K562 (cell line): ENCODE data around the gene GYS1. TPM values are rescaled to one million over a fixed set of nuclear protein-coding genes. Genes with fewer than 3 reads are reported as not detected.

Source experiments
- CBFB ChIP-seq: sonication (generic); formaldehyde crosslinking; IDR thresholded peaks from 2 replicates; pipeline ENCODE4 v1.4.0; 2020; ENCODE audit warnings: mild to moderate bottlenecking, missing genetic modification reagents
- CEBPG ChIP-seq, 3 experiments: fragments of 200-800 bp in 1 of 3; sonication (Bioruptor generic) in 1 of 3; sonication (generic) in 1 of 3; formaldehyde crosslinking in 1 of 3; IDR thresholded peaks in 2 of 3; conservative IDR thresholded peaks in 1 of 3; 2 replicates each; pipeline versions ENCODE4 v1.6.1 to v1.8.0; 2016 to 2022; ENCODE audit warnings: missing compliant biosample characterization in 2 of 3, missing genetic modification characterization in 2 of 3, mild to moderate bottlenecking in 1 of 3, missing genetic modification reagents in 1 of 3
- CHD4 ChIP-seq: fragments of 200-600 bp; sonication (generic); IDR thresholded peaks from 3 replicates; pipeline ENCODE4 v1.6.1; 2012; ENCODE audit warnings: low read depth, mild to moderate bottlenecking, mixed read lengths, low read length, inconsistent platforms; ENCODE audit not compliant: insufficient read depth, insufficient replicate concordance, poor library complexity, severe bottlenecking
- EHMT2 ChIP-seq: fragments of 450-650 bp; IDR thresholded peaks from 2 replicates; pipeline ENCODE4 v1.6.1; 2018; ENCODE audit warnings: antibody characterized with exemption
- HEY1 ChIP-seq: fragments of 250-450 bp; sonication (Bioruptor Pico); IDR thresholded peaks from 2 replicates; pipeline ENCODE4 v1.5.0; 2020; ENCODE audit warnings: mild to moderate bottlenecking, moderate library complexity, borderline replicate concordance
- KDM1A ChIP-seq, 2 experiments: fragments of 450-650 bp; IDR thresholded peaks; 2 replicates each; pipeline ENCODE4 v1.6.1; 2016; ENCODE audit warnings: mild to moderate bottlenecking in 2 of 2
- KDM2B ChIP-seq: fragments of 250-450 bp; sonication (Bioruptor Pico); IDR thresholded peaks from 2 replicates; pipeline ENCODE4 v1.8.0; 2021; ENCODE audit warnings: mild to moderate bottlenecking, moderate library complexity
- MAFF ChIP-seq: IDR thresholded peaks from 2 replicates; pipeline ENCODE4 v1.6.1; 2012; ENCODE audit warnings: low read length, improper control_type of control experiment
- MAZ ChIP-seq, 2 experiments: fragments of 450-650 bp in 1 of 2; sonication (generic) in 1 of 2; formaldehyde crosslinking; IDR thresholded peaks in 1 of 2; conservative IDR thresholded peaks in 1 of 2; 2 replicates each; pipeline versions ENCODE4 v1.4.0 to v1.5.0; 2020; ENCODE audit warnings: mild to moderate bottlenecking in 1 of 2, missing genetic modification reagents in 1 of 2
- NCOR1 ChIP-seq: fragments of 450-650 bp; IDR thresholded peaks from 2 replicates; pipeline ENCODE4 v1.6.1; 2016; ENCODE audit warnings: mild to moderate bottlenecking, moderate library complexity
- PHF20 ChIP-seq: fragments of 450-650 bp; IDR thresholded peaks from 2 replicates; pipeline ENCODE4 v1.6.1; 2018; ENCODE audit not compliant: partially characterized antibody
- POLR2G ChIP-seq: fragments of 200-400 bp; formaldehyde crosslinking; IDR thresholded peaks from 2 replicates; pipeline ENCODE4 v1.6.1; 2017; ENCODE audit warnings: low read depth, mild to moderate bottlenecking, antibody characterized with exemption, low read length, moderate library complexity
- ZBTB43 ChIP-seq: sonication (generic); formaldehyde crosslinking; IDR thresholded peaks from 2 replicates; pipeline ENCODE4 v1.8.0; 2023; ENCODE audit warnings: mild to moderate bottlenecking, missing genetic modification reagents
- ZNF121 ChIP-seq: sonication (generic); formaldehyde crosslinking; conservative IDR thresholded peaks from 2 replicates; pipeline ENCODE4 v1.8.0; 2022; ENCODE audit warnings: missing genetic modification reagents
- ZNF124 ChIP-seq: sonication (generic); formaldehyde crosslinking; IDR thresholded peaks from 2 replicates; pipeline ENCODE4 v1.8.1; 2022; ENCODE audit warnings: missing genetic modification reagents
- ZNF766 ChIP-seq: fragments of 200-800 bp; sonication (Bioruptor generic); conservative IDR thresholded peaks from 2 replicates; pipeline ENCODE4 v1.6.1; 2016; ENCODE audit warnings: missing genetic modification characterization, missing compliant biosample characterization
- polyA plus RNA-seq, 8 experiments: library from polyadenylated mRNA; depleted of rRNA in 4 of 8; stranded (reverse) in 5 of 8; unstranded in 3 of 8; fragments of >200 nt; fragmentation: Nextera tagmentation in 2 of 8; fragmentation: Illumina TruSeq in 1 of 8; extraction: Ambion mirVana in 2 of 8; extraction: Trizol in 1 of 8; gene quantifications; 2 replicates each; pipeline versions ENCODE4 v1.2.1 to v1.2.3, GENCODE V29; 2011 to 2014; ENCODE audit warnings: inconsistent platforms in 1 of 8, missing spikeins in 1 of 8
- total RNA-seq, 7 experiments: library from RNA; depleted of rRNA in 6 of 7; stranded (reverse); fragments of >200 nt in 6 of 7; fragmentation: Illumina TruSeq in 2 of 7; extraction: Trizol in 2 of 7; gene quantifications; 2 replicates each; pipeline versions ENCODE4 v1.2.1 to v1.2.3, GENCODE V29; 2011 to 2021; ENCODE audit warnings: low replicate concordance in 1 of 7
- TF ChIP-seq, protein P1 (sequence below), 2 experiments: fragments of 450-650 bp; formaldehyde crosslinking in 1 of 2; IDR thresholded peaks; 2 replicates each; pipeline versions ENCODE4 v1.4.0 to v1.6.1; 2014 to 2020; ENCODE audit warnings: mild to moderate bottlenecking in 2 of 2, borderline replicate concordance in 1 of 2, low read depth in 1 of 2

Gene GYS1
- total and polyA plus RNA-seq, 9 of the 15 experiments (the other 6 are each of a cell fraction or from before 2014, with no cell fraction given), result 1.9 to 31.1 (median 15.2) TPM

GRCh38 chr19:48954595-48955307, 38.4 kb downstream of the GYS1 start, which contains the start of gene BAX (continued):
- TF ChIP-seq PHF20, result peak; percentile 81
- TF ChIP-seq NCOR1, result peak; percentile 88
- no peak for TF ChIP-seq CBFB
- TF ChIP-seq ZBTB43 (CRISPR knock-in tag), result no peak
- TF ChIP-seq MAZ (CRISPR knock-in tag; conservative IDR thresholded peaks at IDR 0.05 in 1 of 2, IDR thresholded peaks at IDR 0.05 in 1 of 2), result peak; percentile 79 to 91
- TF ChIP-seq, protein P1, sequence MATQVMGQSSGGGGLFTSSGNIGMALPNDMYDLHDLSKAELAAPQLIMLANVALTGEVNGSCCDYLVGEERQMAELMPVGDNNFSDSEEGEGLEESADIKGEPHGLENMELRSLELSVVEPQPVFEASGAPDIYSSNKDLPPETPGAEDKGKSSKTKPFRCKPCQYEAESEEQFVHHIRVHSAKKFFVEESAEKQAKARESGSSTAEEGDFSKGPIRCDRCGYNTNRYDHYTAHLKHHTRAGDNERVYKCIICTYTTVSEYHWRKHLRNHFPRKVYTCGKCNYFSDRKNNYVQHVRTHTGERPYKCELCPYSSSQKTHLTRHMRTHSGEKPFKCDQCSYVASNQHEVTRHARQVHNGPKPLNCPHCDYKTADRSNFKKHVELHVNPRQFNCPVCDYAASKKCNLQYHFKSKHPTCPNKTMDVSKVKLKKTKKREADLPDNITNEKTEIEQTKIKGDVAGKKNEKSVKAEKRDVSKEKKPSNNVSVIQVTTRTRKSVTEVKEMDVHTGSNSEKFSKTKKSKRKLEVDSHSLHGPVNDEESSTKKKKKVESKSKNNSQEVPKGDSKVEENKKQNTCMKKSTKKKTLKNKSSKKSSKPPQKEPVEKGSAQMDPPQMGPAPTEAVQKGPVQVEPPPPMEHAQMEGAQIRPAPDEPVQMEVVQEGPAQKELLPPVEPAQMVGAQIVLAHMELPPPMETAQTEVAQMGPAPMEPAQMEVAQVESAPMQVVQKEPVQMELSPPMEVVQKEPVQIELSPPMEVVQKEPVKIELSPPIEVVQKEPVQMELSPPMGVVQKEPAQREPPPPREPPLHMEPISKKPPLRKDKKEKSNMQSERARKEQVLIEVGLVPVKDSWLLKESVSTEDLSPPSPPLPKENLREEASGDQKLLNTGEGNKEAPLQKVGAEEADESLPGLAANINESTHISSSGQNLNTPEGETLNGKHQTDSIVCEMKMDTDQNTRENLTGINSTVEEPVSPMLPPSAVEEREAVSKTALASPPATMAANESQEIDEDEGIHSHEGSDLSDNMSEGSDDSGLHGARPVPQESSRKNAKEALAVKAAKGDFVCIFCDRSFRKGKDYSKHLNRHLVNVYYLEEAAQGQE (IDR thresholded peaks at IDR 0.05; ENCODE audit: borderline replicate concordance), result peak; percentile 99
- TF ChIP-seq, protein P1 (CRISPR knock-in tag; IDR thresholded peaks at IDR 0.05; ENCODE audit: low read depth), result 0 out of 2 replicates have a peak, but pooled peaks have one; percentile 24
- TF ChIP-seq ZNF124 (CRISPR knock-in tag), result no peak
- TF ChIP-seq HEY1 (CRISPR knock-in tag), result no peak
- no peak for TF ChIP-seq ZNF121 (CRISPR knock-in tag)
- TF ChIP-seq CHD4, result no peak
- no peak; a peak in 2 of 4 replicates for TF ChIP-seq KDM1A (IDR thresholded peaks at IDR 0.05)
- no peak for TF ChIP-seq CEBPG (CRISPR knock-in tag; IDR thresholded peaks at IDR 0.05)
- TF ChIP-seq CEBPG (tag; conservative IDR thresholded peaks at IDR 0.05 in 1 of 2, IDR thresholded peaks at IDR 0.05 in 1 of 2), result no peak
- TF ChIP-seq MAFF, result no peak
- peak; percentile 82 for TF ChIP-seq POLR2G
- TF ChIP-seq EHMT2, result no peak
- no peak; the same call in none of the 2 replicates for TF ChIP-seq ZNF766 (CRISPR knock-in tag)
- TF ChIP-seq KDM2B (CRISPR knock-in tag), result peak; percentile 2; the same call in 1 of the 2 replicates
